ENCODE results near the gene FYTTD1.
"Not testable (repeated sequence)": the region's sequence is repeated elsewhere in the genome, so short reads cannot be mapped to it uniquely, and the experiment has no call there.

FYTTD1 gene

DNA sequence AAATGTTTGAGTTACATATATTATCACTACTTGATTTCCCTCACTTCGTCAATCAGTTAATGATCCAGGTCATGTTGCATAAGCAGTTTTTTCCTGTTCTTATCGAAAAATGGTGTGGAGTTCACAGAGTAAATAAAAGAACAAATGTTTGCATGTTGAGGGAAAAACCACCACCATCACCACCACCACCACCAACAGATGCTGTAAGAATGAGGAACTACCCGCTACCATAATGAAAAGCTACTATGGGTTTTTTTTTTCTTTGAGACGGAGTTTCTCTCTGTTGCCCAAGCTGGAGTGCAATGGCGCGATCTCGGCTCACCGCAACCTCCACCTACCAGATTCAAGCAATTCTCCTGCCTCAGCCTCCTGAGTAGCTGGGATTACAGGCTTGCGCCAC is 40.5 kb upstream of the FYTTD1 start:
- Histone ChIP-seq H3K79me1 (replicated peaks; ENCODE audit: low read length, poor library complexity, severe bottlenecking) (peaks cover 14% of the 10 kb centered on the region), H3K14ac (ENCODE audit: low read length in 2 of 2) (no peak overlapping the region), H3K9ac (ENCODE audit: low read length) (no peak overlapping the region), H3K36me3 (ENCODE audit: control insufficient read depth in 1 of 2, insufficient read depth in 2 of 2, low read depth in 1 of 2, low read length in 2 of 2) (peaks cover 7 to 9% of the 10 kb centered on the region in 2 experiments), H3K9me3 (ENCODE audit: control insufficient read depth, low read length) (no peaks in the 10 kb centered on the region), H3K23ac (ENCODE audit: low read length in 2 of 2) (no peak overlapping the region), H3K18ac (ENCODE audit: low read depth in 1 of 2, low read length in 2 of 2) (no peak overlapping the region), H4K91ac (ENCODE audit: low read length) (no peak overlapping the region), H2BK5ac (ENCODE audit: low read depth, low read length, poor library complexity, severe bottlenecking) (no peak overlapping the region), H2AFZ (ENCODE audit: low read depth, low read length) (no peak overlapping the region), H3K27ac (ENCODE audit: low read length, poor library complexity, severe bottlenecking) (no peak overlapping the region), H2BK15ac (ENCODE audit: low read depth, poor library complexity, severe bottlenecking) (no peak overlapping the region), H3K4ac (ENCODE audit: low read depth in 1 of 2, low read length in 2 of 2) (no peak overlapping the region), H3K4me1 (ENCODE audit: control insufficient read depth, insufficient read depth, low read depth, low read length) (peaks cover 1% of the 10 kb centered on the region), H2AK5ac (ENCODE audit: low read length, severe bottlenecking) (no peak overlapping the region), H2BK12ac (ENCODE audit: low read length in 2 of 2) (no peak overlapping the region), H3K4me3 (ENCODE audit: insufficient read depth in 1 of 2, low read depth in 1 of 2, low read length in 2 of 2) (no peak overlapping the region), H2BK120ac (ENCODE audit: low read depth, low read length) (no peak overlapping the region), H4K8ac (ENCODE audit: low read length) (no peak overlapping the region), H3K27me3 (ENCODE audit: control insufficient read depth in 1 of 2, insufficient read depth in 1 of 2, low read length in 2 of 2) (no peaks in the 10 kb centered on the region), H3K4me2 (ENCODE audit: low read length, poor library complexity, severe bottlenecking) (no peak overlapping the region)
- 94% methylated on average over 6 of the region's 9 CpGs for WGBS
- DNase-seq = no peak

DNA sequence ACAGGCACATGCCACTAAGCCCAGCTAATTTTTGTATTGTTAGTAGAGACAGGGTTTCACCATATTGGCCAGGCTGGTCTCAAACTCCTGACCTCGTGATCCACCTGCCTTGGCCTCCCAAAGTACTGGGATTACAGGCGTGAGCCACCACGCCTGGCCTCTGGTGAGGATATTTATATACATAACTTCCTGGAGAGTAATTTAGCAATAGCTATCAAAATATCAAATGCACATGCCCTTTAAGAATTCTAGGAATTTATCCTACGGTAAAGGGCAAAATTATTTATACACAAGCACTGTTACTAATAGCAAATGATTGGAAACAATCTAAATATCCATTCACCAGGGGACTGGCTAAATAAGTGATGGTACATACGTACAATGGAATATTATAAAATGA is 38.7 kb upstream of the FYTTD1 start:
- peak overlapping the region; percentile 93 for H3K9ac ChIP-seq (ENCODE audit: low read length)
- H3K27me3 ChIP-seq (ENCODE audit: control insufficient read depth in 1 of 2, insufficient read depth in 1 of 2, low read length in 2 of 2); H2BK120ac ChIP-seq (ENCODE audit: low read depth, low read length); H2BK15ac ChIP-seq (ENCODE audit: low read depth, poor library complexity, severe bottlenecking); H2AFZ ChIP-seq (ENCODE audit: low read depth, low read length); H2AK5ac ChIP-seq (ENCODE audit: low read length, severe bottlenecking); H2BK5ac ChIP-seq (ENCODE audit: low read depth, low read length, poor library complexity, severe bottlenecking); H3K18ac ChIP-seq (ENCODE audit: low read depth in 1 of 2, low read length in 2 of 2); H4K91ac ChIP-seq (ENCODE audit: low read length); H3K14ac ChIP-seq (ENCODE audit: low read length in 2 of 2); DNase-seq; H3K36me3 ChIP-seq (ENCODE audit: control insufficient read depth in 1 of 2, insufficient read depth in 2 of 2, low read depth in 1 of 2, low read length in 2 of 2); H3K4me1 ChIP-seq (ENCODE audit: control insufficient read depth, insufficient read depth, low read depth, low read length); H3K4me3 ChIP-seq (ENCODE audit: insufficient read depth in 1 of 2, low read depth in 1 of 2, low read length in 2 of 2); H3K23ac ChIP-seq (ENCODE audit: low read length in 2 of 2); H3K27ac ChIP-seq (ENCODE audit: low read length, poor library complexity, severe bottlenecking); H3K4me2 ChIP-seq (ENCODE audit: low read length, poor library complexity, severe bottlenecking); H4K8ac ChIP-seq (ENCODE audit: low read length); H3K4ac ChIP-seq (ENCODE audit: low read depth in 1 of 2, low read length in 2 of 2); H2BK12ac ChIP-seq (ENCODE audit: low read length in 2 of 2); H3K9me3 ChIP-seq (ENCODE audit: control insufficient read depth, low read length): not testable (repeated sequence)
- WGBS = no CpG with 5 or more reads among the region's 5 CpGs
- H3K79me1 ChIP-seq (replicated peaks; ENCODE audit: low read length, poor library complexity, severe bottlenecking) = peaks cover 15% of the 10 kb centered on the region

DNA sequence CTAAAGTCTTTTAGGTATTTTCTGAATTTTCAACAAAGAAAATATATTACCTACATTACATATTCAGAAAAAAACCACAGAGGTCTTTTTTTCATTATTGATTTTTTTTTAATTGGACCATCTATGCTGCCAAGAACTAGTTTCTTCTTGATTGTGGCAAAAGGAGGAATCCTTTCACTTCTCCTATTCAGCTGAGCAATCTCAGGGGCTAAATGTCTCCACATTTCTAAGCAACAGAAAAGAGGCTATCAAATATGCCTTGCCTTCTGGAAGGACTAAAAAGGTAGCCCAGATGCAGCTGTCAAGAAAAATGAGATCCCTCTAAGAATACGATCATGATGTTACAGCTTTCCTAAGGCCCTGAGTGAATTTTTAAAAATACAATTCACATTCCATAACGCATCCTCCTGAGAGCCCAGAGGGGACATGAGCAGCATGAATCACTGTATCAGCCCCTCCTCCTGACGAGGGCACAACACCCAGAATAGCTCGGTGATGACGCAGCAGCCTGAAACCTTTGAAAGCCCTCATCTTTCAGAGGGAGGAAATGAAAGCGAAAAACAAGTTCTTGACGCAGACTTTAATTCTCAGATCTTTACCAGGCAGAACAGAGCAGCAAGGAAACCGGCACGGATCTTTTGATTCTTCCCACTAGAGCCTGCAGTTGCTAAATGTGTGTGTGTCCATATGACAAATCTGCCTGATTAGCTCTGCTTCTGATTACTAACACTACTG is 37.5 kb upstream of the FYTTD1 start:
- no peaks in the 10 kb centered on the region for H3K9me3 ChIP-seq (ENCODE audit: control insufficient read depth, low read length)
- H2AFZ ChIP-seq (ENCODE audit: low read depth, low read length) = no peak overlapping the region
- peak overlapping the region; percentile 62 for H3K4me2 ChIP-seq (ENCODE audit: low read length, poor library complexity, severe bottlenecking)
- no peak overlapping the region for H3K14ac ChIP-seq (ENCODE audit: low read length in 2 of 2)
- peak overlapping the region in 1 of 2 experiments; percentile 74 for H3K4me3 ChIP-seq (ENCODE audit: insufficient read depth in 1 of 2, low read depth in 1 of 2, low read length in 2 of 2)
- no peak overlapping the region for H4K8ac ChIP-seq (ENCODE audit: low read length)
- peak overlapping the region in 1 of 2 experiments; percentile 2 for H3K18ac ChIP-seq (ENCODE audit: low read depth in 1 of 2, low read length in 2 of 2)
- under 1% methylated on average over 9 of the region's 9 CpGs for WGBS
- H3K79me1 ChIP-seq (replicated peaks; ENCODE audit: low read length, poor library complexity, severe bottlenecking) = peaks cover 9% of the 10 kb centered on the region
- no peak overlapping the region for H2BK12ac ChIP-seq (ENCODE audit: low read length in 2 of 2)
- no peaks in the 10 kb centered on the region for H3K27me3 ChIP-seq (ENCODE audit: control insufficient read depth in 1 of 2, insufficient read depth in 1 of 2, low read length in 2 of 2)
- peak; percentile 98 for DNase-seq
- no peak overlapping the region for H2AK5ac ChIP-seq (ENCODE audit: low read length, severe bottlenecking)
- H3K23ac ChIP-seq (ENCODE audit: low read length in 2 of 2) = no peak overlapping the region
- no peak overlapping the region for H2BK15ac ChIP-seq (ENCODE audit: low read depth, poor library complexity, severe bottlenecking)
- no peak overlapping the region for H2BK5ac ChIP-seq (ENCODE audit: low read depth, low read length, poor library complexity, severe bottlenecking)
- peaks cover 3% of the 10 kb centered on the region for H3K4me1 ChIP-seq (ENCODE audit: control insufficient read depth, insufficient read depth, low read depth, low read length)
- no peak overlapping the region for H2BK120ac ChIP-seq (ENCODE audit: low read depth, low read length)
- H3K27ac ChIP-seq (ENCODE audit: low read length, poor library complexity, severe bottlenecking) = peak overlapping the region; percentile 98
- H3K36me3 ChIP-seq (ENCODE audit: control insufficient read depth in 1 of 2, insufficient read depth in 2 of 2, low read depth in 1 of 2, low read length in 2 of 2) = peaks cover 2 to 16% of the 10 kb centered on the region in 2 experiments
- H3K9ac ChIP-seq (ENCODE audit: low read length) = peak overlapping the region; percentile 93
- H3K4ac ChIP-seq (ENCODE audit: low read depth in 1 of 2, low read length in 2 of 2) = no peak overlapping the region
- H4K91ac ChIP-seq (ENCODE audit: low read length) = no peak overlapping the region

- Histone ChIP-seq H3K79me1 (replicated peaks; ENCODE audit: low read length, poor library complexity, severe bottlenecking) (peaks cover 15% of the 10 kb centered on the region), H3K4me1 (ENCODE audit: control insufficient read depth, insufficient read depth, low read depth, low read length) (peaks cover 3% of the 10 kb centered on the region), H3K9me3 (ENCODE audit: control insufficient read depth, low read length) (no peaks in the 10 kb centered on the region), H3K4me3 (ENCODE audit: insufficient read depth in 1 of 2, low read depth in 1 of 2, low read length in 2 of 2) (peak overlapping the region in 1 of 2 experiments; percentile 74), H3K23ac (ENCODE audit: low read length in 2 of 2) (no peak overlapping the region), H3K9ac (ENCODE audit: low read length) (peak overlapping the region; percentile 93), H3K4me2 (ENCODE audit: low read length, poor library complexity, severe bottlenecking) (peak overlapping the region; percentile 3), H2BK15ac (ENCODE audit: low read depth, poor library complexity, severe bottlenecking) (no peak overlapping the region), H2AK5ac (ENCODE audit: low read length, severe bottlenecking) (no peak overlapping the region), H2BK120ac (ENCODE audit: low read depth, low read length) (no peak overlapping the region), H4K8ac (ENCODE audit: low read length) (no peak overlapping the region), H2BK12ac (ENCODE audit: low read length in 2 of 2) (no peak overlapping the region), H3K36me3 (ENCODE audit: control insufficient read depth in 1 of 2, insufficient read depth in 2 of 2, low read depth in 1 of 2, low read length in 2 of 2) (peaks cover 2 to 16% of the 10 kb centered on the region in 2 experiments), H3K27me3 (ENCODE audit: control insufficient read depth in 1 of 2, insufficient read depth in 1 of 2, low read length in 2 of 2) (no peaks in the 10 kb centered on the region), H3K18ac (ENCODE audit: low read depth in 1 of 2, low read length in 2 of 2) (peak overlapping the region in 1 of 2 experiments; percentile 74), H3K27ac (ENCODE audit: low read length, poor library complexity, severe bottlenecking) (peak overlapping the region; percentile 37), H4K91ac (ENCODE audit: low read length) (no peak overlapping the region), H3K4ac (ENCODE audit: low read depth in 1 of 2, low read length in 2 of 2) (peak overlapping the region in 1 of 2 experiments; percentile 7), H2AFZ (ENCODE audit: low read depth, low read length) (no peak overlapping the region), H3K14ac (ENCODE audit: low read length in 2 of 2) (no peak overlapping the region), H2BK5ac (ENCODE audit: low read depth, low read length, poor library complexity, severe bottlenecking) (no peak overlapping the region)
- no peak for DNase-seq
- WGBS = 84% methylated on average over 4 of the region's 4 CpGs
Measured at GRCh38 chr3:197713477-197713822, 36.2 kb upstream of the FYTTD1 start.
